Measurements from ENCODE around the gene NLGN1.

Gene NLGN1

GRCh38 chr3:173584093-173584837 lies 186.7 kb downstream of the NLGN1 start:
- in situ Hi-C loops (cut with HindIII; ENCODE audit: low pct_ligation_motif_present, low sequenced_read_pairs), result no loop called here
- H3K27ac ChIP-seq, result no peak overlapping the region
- H3K36me3 ChIP-seq (replicated peaks), result no peaks in the 10 kb centered on the region
- H3K27me3 ChIP-seq (replicated peaks), result no peaks in the 10 kb centered on the region
- peak; percentile 34 for DNase-seq
- peak; percentile 78 for TF ChIP-seq CTCF (IDR thresholded peaks at IDR 0.05; ENCODE audit: low read depth, low read length, missing control alignments)
- peak overlapping the region; percentile 60 for H3K4me3 ChIP-seq (ENCODE audit: low read depth, low read length)

GRCh38 chr3:173584838-173585831 lies 187.6 kb downstream of the NLGN1 start:
- Histone ChIP-seq H3K27me3 (replicated peaks) (no peaks in the 10 kb centered on the region), H3K36me3 (replicated peaks) (no peaks in the 10 kb centered on the region), H3K27ac (no peak overlapping the region), H3K4me3 (ENCODE audit: low read depth, low read length) (peak overlapping the region; percentile 60)
- in situ Hi-C loops (cut with HindIII; ENCODE audit: low pct_ligation_motif_present, low sequenced_read_pairs), result no loop called here
- DNase-seq, result peak; percentile 24
- no peak for TF ChIP-seq CTCF (IDR thresholded peaks at IDR 0.05; ENCODE audit: low read depth, low read length, missing control alignments)

GRCh38 chr3:173586166-173586565 lies 188.6 kb downstream of the NLGN1 start:
- in situ Hi-C loops (cut with HindIII; ENCODE audit: low pct_ligation_motif_present, low sequenced_read_pairs), result no loop called here
- H3K36me3 ChIP-seq (replicated peaks), result no peaks in the 10 kb centered on the region
- TF ChIP-seq CTCF (IDR thresholded peaks at IDR 0.05; ENCODE audit: low read depth, low read length, missing control alignments), result no peak
- H3K27me3 ChIP-seq (replicated peaks), result no peaks in the 10 kb centered on the region
- DNase-seq, result no peak
- no peak overlapping the region for H3K4me3 ChIP-seq (ENCODE audit: low read depth, low read length)
- H3K27ac ChIP-seq, result no peak overlapping the region

GRCh38 chr3:173587055-173587454 lies 189.5 kb downstream of the NLGN1 start:
- in situ Hi-C loops (cut with HindIII; ENCODE audit: low pct_ligation_motif_present, low sequenced_read_pairs), result no loop called here
- no peaks in the 10 kb centered on the region for H3K27me3 ChIP-seq (replicated peaks)

GRCh38 chr3:173588556-173588955 lies 191.0 kb downstream of the NLGN1 start:
- Histone ChIP-seq H3K4me3 (ENCODE audit: low read depth, low read length) (no peak overlapping the region), H3K27ac (no peak overlapping the region), H3K27me3 (replicated peaks) (no peaks in the 10 kb centered on the region), H3K36me3 (replicated peaks) (no peaks in the 10 kb centered on the region)
- in situ Hi-C loops (cut with HindIII; ENCODE audit: low pct_ligation_motif_present, low sequenced_read_pairs), result no loop called here
- no peak for TF ChIP-seq CTCF (IDR thresholded peaks at IDR 0.05; ENCODE audit: low read depth, low read length, missing control alignments)
- no peak for DNase-seq

More at GRCh38 chr3:173587055-173587454, 189.5 kb downstream of the NLGN1 start:
- no peak for TF ChIP-seq CTCF (IDR thresholded peaks at IDR 0.05; ENCODE audit: low read depth, low read length, missing control alignments)
- Histone ChIP-seq H3K36me3 (replicated peaks) (no peaks in the 10 kb centered on the region), H3K27ac (no peak overlapping the region), H3K4me3 (ENCODE audit: low read depth, low read length) (no peak overlapping the region)
- no peak for DNase-seq

Data from brain microvascular endothelial cell (primary cell).